Measurements from ENCODE around the gene KIAA1328.

DNA sequence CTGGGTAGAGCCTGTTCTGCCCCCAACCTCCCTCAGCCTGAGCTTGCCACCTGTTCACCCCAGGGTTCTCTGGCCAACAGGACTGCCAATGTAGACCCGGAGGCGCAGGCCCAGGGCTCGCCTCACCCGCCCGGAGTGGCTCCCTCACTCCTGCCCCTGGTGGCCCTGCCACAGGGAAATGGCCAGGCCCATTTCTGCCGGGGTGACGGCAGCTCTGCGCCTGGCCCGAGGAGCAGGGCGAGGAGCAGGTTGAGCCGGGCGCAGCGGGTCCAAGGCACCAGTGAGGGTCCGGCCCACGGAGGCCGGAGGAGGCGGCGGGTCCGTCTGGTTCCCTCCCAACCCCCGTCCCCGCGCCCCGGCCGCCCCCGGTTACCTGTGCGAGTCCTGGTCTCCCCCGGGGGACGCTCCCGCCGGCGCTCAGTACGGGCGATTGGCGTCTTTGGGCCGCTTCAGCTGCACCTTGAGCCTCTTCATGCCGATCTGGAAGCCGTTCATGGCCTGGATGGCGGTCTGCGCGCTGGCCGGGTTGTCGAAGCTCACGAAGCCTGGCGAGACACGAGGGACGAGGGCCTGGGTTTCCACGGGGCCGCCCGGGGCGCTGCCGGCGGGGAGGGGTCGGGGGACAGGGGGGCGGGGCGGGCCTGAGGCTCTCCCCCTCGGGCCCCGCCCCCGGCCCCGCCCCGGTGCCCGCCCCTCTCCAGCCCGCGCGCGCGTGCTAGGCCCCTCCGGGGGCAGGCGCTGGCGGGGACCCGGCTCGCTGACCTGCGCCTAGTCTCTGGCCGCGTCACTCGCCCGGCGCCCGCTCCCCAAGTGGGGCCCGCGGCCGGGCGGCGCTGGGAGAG, 424.7 kb downstream of the KIAA1328 start:
- TF ChIP-seq POLR2A (IDR thresholded peaks at IDR 0.05): no peak
- TF ChIP-seq, protein P1, sequence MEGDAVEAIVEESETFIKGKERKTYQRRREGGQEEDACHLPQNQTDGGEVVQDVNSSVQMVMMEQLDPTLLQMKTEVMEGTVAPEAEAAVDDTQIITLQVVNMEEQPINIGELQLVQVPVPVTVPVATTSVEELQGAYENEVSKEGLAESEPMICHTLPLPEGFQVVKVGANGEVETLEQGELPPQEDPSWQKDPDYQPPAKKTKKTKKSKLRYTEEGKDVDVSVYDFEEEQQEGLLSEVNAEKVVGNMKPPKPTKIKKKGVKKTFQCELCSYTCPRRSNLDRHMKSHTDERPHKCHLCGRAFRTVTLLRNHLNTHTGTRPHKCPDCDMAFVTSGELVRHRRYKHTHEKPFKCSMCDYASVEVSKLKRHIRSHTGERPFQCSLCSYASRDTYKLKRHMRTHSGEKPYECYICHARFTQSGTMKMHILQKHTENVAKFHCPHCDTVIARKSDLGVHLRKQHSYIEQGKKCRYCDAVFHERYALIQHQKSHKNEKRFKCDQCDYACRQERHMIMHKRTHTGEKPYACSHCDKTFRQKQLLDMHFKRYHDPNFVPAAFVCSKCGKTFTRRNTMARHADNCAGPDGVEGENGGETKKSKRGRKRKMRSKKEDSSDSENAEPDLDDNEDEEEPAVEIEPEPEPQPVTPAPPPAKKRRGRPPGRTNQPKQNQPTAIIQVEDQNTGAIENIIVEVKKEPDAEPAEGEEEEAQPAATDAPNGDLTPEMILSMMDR (IDR thresholded peaks at IDR 0.05): no peak
